ENCODE measurements around the gene NUFIP1.

GRCh38 chr13:44930963-44931623 lies 58.2 kb downstream of the NUFIP1 start:
- TF ChIP-seq ARNT (IDR thresholded peaks at IDR 0.05): no peak
- TF ChIP-seq FOXK2 (IDR thresholded peaks at IDR 0.05): no peak
- no peak for TF ChIP-seq FOXM1 (IDR thresholded peaks at IDR 0.05; ENCODE audit: borderline replicate concordance)
- no peak for TF ChIP-seq TARDBP (IDR thresholded peaks at IDR 0.05)
- no peak for TF ChIP-seq SP1 (IDR thresholded peaks at IDR 0.05)
- TF ChIP-seq LEF1 (IDR thresholded peaks at IDR 0.05; ENCODE audit: borderline replicate concordance): no peak
- TF ChIP-seq SUZ12 (IDR thresholded peaks at IDR 0.05): no peak
- no peak for TF ChIP-seq BHLHE40 (IDR thresholded peaks at IDR 0.05; ENCODE audit: borderline replicate concordance)
- no peak for TF ChIP-seq ZNF384 (IDR thresholded peaks at IDR 0.05)
- no peak for TF ChIP-seq CTBP1 (IDR thresholded peaks at IDR 0.05; ENCODE audit: borderline replicate concordance)
- TF ChIP-seq PKNOX1 (IDR thresholded peaks at IDR 0.05): no peak
- no peak for TF ChIP-seq NFRKB (IDR thresholded peaks at IDR 0.05)
